Measurements from ENCODE around the gene TAF5L.

Gene TAF5L

DNA sequence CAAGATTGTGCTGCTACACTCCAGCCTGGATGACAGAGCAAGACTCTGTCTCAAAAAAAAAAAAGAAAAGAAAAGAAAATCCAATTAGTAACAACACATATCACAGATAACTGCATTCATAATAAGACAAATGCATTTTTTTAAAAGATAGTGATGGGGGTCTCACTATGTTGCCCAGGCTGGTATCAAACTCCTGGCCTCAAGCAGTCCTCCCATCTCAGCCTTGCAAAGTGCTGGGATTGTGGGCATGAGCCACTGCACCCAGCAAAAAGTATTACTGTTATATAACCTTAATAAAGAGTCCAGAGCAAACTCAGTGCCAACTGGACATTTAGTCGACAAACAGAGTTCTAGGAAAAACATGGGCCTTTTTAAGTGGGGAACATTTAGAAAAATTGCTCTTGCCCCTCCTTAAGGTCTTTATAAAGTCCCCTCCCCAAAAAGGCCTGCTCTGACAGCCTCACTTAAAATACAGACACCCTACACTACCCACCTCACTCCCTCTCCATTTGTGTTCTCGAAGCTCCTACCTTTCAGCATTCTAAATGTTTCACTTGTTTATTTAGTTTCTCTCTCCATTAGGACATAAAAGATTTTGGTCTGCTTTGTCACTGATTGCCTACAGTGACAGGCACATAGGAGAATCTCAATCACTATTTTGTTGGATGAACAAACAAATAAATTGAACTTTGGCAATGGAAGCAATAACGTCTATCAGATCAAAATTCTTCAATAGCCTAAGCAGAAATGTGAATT is 74.9 kb downstream of the TAF5L start:
- TF ChIP-seq, protein P1, sequence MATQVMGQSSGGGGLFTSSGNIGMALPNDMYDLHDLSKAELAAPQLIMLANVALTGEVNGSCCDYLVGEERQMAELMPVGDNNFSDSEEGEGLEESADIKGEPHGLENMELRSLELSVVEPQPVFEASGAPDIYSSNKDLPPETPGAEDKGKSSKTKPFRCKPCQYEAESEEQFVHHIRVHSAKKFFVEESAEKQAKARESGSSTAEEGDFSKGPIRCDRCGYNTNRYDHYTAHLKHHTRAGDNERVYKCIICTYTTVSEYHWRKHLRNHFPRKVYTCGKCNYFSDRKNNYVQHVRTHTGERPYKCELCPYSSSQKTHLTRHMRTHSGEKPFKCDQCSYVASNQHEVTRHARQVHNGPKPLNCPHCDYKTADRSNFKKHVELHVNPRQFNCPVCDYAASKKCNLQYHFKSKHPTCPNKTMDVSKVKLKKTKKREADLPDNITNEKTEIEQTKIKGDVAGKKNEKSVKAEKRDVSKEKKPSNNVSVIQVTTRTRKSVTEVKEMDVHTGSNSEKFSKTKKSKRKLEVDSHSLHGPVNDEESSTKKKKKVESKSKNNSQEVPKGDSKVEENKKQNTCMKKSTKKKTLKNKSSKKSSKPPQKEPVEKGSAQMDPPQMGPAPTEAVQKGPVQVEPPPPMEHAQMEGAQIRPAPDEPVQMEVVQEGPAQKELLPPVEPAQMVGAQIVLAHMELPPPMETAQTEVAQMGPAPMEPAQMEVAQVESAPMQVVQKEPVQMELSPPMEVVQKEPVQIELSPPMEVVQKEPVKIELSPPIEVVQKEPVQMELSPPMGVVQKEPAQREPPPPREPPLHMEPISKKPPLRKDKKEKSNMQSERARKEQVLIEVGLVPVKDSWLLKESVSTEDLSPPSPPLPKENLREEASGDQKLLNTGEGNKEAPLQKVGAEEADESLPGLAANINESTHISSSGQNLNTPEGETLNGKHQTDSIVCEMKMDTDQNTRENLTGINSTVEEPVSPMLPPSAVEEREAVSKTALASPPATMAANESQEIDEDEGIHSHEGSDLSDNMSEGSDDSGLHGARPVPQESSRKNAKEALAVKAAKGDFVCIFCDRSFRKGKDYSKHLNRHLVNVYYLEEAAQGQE (IDR thresholded peaks at IDR 0.05; ENCODE audit: low read depth) = no peak
- TF ChIP-seq TAF1 (IDR thresholded peaks at IDR 0.05; ENCODE audit: low read depth) = no peak
- TF ChIP-seq NFIC (IDR thresholded peaks at IDR 0.05) = no peak
- TF ChIP-seq RAD21 (IDR thresholded peaks at IDR 0.05; ENCODE audit: low read depth) = no peak
- TF ChIP-seq EGR1 (IDR thresholded peaks at IDR 0.05) = no peak
- no peak for TF ChIP-seq CREB1 (IDR thresholded peaks at IDR 0.05; ENCODE audit: low read depth)
- TF ChIP-seq TCF12 (IDR thresholded peaks at IDR 0.05; ENCODE audit: low read depth) = no peak
- TF ChIP-seq, protein P2, sequence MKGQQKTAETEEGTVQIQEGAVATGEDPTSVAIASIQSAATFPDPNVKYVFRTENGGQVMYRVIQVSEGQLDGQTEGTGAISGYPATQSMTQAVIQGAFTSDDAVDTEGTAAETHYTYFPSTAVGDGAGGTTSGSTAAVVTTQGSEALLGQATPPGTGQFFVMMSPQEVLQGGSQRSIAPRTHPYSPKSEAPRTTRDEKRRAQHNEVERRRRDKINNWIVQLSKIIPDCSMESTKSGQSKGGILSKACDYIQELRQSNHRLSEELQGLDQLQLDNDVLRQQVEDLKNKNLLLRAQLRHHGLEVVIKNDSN (IDR thresholded peaks at IDR 0.05) = no peak
- TF ChIP-seq YY1 (IDR thresholded peaks at IDR 0.05; ENCODE audit: low read depth) = no peak
- TF ChIP-seq EP300 (IDR thresholded peaks at IDR 0.05; ENCODE audit: borderline replicate concordance) = no peak
- no peak for TF ChIP-seq ZBTB7A (IDR thresholded peaks at IDR 0.05; ENCODE audit: low read depth)
- TF ChIP-seq, protein P3, sequence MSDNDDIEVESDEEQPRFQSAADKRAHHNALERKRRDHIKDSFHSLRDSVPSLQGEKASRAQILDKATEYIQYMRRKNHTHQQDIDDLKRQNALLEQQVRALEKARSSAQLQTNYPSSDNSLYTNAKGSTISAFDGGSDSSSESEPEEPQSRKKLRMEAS (IDR thresholded peaks at IDR 0.05) = no peak
- TF ChIP-seq FOXM1 (IDR thresholded peaks at IDR 0.05; ENCODE audit: borderline replicate concordance, low read depth) = no peak
- TF ChIP-seq TEAD4 (IDR thresholded peaks at IDR 0.05) = no peak
- no peak for TF ChIP-seq CEBPB (IDR thresholded peaks at IDR 0.05)

DNA sequence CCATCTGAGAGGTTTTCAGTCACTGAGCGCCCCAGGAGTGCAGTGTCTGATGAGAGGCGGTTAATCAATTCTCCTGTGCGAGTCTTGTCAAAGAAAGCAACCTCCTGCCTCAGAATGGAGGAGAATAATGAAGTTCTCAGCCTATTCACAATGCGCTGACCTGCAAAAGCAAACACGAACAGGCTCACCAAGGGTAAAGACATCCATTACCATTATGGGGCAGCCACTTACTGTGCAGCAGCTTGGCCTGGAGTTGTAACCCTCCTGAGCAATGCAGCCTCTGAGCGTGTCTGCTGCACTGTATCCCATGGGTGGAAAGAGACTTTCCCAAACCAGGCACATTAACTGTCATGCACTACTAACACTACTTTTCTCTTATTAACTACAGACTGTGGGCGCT is 78.4 kb downstream of the TAF5L start:
- TF ChIP-seq CEBPB (IDR thresholded peaks at IDR 0.05) (no peak), EP300 (IDR thresholded peaks at IDR 0.05; ENCODE audit: borderline replicate concordance) (no peak), TEAD4 (IDR thresholded peaks at IDR 0.05) (no peak), TCF12 (IDR thresholded peaks at IDR 0.05; ENCODE audit: low read depth) (no peak), EGR1 (IDR thresholded peaks at IDR 0.05) (no peak), RAD21 (IDR thresholded peaks at IDR 0.05; ENCODE audit: low read depth) (no peak), YY1 (IDR thresholded peaks at IDR 0.05; ENCODE audit: low read depth) (no peak), NFIC (IDR thresholded peaks at IDR 0.05) (no peak), FOXM1 (IDR thresholded peaks at IDR 0.05; ENCODE audit: borderline replicate concordance, low read depth) (no peak), CREB1 (IDR thresholded peaks at IDR 0.05; ENCODE audit: low read depth) (no peak), ZBTB7A (IDR thresholded peaks at IDR 0.05; ENCODE audit: low read depth) (no peak), TAF1 (IDR thresholded peaks at IDR 0.05; ENCODE audit: low read depth) (no peak)
- TF ChIP-seq, protein P2 (IDR thresholded peaks at IDR 0.05) = no peak
- TF ChIP-seq, protein P3 (IDR thresholded peaks at IDR 0.05) = no peak
- TF ChIP-seq, protein P1 (IDR thresholded peaks at IDR 0.05; ENCODE audit: low read depth) = no peak

DNA sequence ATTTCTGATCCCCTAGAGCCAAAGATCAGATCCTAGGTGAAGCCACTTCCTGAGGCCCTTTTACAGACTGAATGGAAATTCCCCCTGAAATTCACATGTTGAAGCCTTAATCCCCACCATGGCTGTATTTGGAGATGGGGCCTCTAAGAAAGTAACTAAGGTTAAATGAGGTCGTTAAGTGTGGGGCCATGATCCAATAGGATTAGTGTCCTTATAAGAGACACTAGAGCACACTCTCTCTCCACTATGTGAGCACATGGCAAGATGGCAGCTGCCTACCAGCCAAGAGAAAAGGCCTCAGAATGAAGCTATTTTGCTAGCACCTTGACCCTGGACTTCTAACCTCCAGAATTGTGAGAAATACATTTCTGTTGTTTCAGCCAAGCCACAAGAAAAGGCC is 81.3 kb downstream of the TAF5L start:
- TF ChIP-seq, protein P3 (IDR thresholded peaks at IDR 0.05) = no peak
- TF ChIP-seq, protein P1 (IDR thresholded peaks at IDR 0.05; ENCODE audit: low read depth) = no peak
- TF ChIP-seq, protein P2 (IDR thresholded peaks at IDR 0.05) = no peak
- no peak for TF ChIP-seq YY1 (IDR thresholded peaks at IDR 0.05; ENCODE audit: low read depth)
- no peak for TF ChIP-seq EP300 (IDR thresholded peaks at IDR 0.05; ENCODE audit: borderline replicate concordance)
- TF ChIP-seq TAF1 (IDR thresholded peaks at IDR 0.05; ENCODE audit: low read depth) = no peak
- TF ChIP-seq TEAD4 (IDR thresholded peaks at IDR 0.05) = no peak
- TF ChIP-seq NFIC (IDR thresholded peaks at IDR 0.05) = no peak
- TF ChIP-seq EGR1 (IDR thresholded peaks at IDR 0.05) = no peak
- no peak for TF ChIP-seq TCF12 (IDR thresholded peaks at IDR 0.05; ENCODE audit: low read depth)
- TF ChIP-seq FOXM1 (IDR thresholded peaks at IDR 0.05; ENCODE audit: borderline replicate concordance, low read depth) = no peak
- TF ChIP-seq CEBPB (IDR thresholded peaks at IDR 0.05) = no peak
- no peak for TF ChIP-seq ZBTB7A (IDR thresholded peaks at IDR 0.05; ENCODE audit: low read depth)
- TF ChIP-seq CREB1 (IDR thresholded peaks at IDR 0.05; ENCODE audit: low read depth) = no peak
- no peak for TF ChIP-seq RAD21 (IDR thresholded peaks at IDR 0.05; ENCODE audit: low read depth)

All from Ishikawa (cell line).